ENCODE data around the gene PRR23E.

Gene PRR23E

DNA sequence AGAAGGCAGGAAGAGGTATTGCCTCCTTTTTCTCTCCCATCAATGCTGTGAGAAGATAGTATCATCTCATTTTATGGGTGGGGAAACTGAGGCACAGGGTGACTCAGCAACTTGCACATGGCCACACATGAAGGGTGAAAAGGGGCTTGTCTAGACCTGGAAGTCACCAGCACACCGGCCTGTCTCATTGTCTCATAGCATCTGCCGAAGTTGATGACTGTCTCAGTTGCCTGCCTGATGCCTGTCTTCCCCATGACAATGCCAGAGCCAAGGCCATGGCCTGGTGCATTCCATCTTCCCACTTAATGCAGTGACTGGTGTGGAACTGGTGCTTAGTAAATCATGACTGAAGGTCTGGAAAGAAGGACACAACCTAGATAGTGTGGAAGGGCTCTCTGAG, 27.9 kb upstream of the PRR23E start:
- DNase-seq (ENCODE audit: low read depth) = no peak

DNA sequence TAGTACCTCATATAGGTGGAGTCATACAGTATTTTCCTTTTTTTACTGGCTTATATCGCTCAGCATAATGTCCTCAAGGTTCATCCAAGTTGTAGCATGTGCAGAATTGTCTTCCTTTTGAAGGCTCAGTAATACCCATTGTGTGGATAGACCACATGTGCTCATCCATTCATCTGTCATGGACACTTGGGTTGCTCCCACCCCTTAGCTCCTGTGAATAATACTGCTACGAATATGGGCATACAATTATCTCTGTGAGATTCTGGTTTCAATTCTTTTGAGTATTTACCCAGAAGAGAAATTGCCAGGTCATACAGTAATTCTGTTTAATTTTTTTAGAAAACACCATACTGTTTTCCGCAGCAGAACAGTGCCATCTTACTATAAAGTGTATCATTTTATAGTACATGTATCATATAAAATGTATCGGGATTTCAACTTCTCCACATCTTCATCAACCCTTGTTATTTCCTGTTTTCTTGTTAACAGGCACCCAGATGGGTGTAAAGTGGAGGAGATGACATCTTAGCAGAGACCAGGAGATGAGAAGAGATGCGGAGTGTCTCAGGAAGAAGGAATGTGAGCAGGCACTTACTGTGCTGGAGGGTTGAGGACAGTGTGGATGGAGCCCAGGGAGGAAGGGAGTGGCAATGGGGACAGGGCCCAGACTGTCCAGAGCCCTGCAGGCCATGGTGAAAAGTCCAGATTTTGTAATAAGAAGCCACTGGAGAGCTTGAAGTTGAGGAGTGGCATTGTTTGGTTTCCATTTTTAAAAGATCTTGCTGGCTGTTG, 27.0 kb upstream of the PRR23E start:
- DNase-seq (ENCODE audit: low read depth) = no peak

DNA sequence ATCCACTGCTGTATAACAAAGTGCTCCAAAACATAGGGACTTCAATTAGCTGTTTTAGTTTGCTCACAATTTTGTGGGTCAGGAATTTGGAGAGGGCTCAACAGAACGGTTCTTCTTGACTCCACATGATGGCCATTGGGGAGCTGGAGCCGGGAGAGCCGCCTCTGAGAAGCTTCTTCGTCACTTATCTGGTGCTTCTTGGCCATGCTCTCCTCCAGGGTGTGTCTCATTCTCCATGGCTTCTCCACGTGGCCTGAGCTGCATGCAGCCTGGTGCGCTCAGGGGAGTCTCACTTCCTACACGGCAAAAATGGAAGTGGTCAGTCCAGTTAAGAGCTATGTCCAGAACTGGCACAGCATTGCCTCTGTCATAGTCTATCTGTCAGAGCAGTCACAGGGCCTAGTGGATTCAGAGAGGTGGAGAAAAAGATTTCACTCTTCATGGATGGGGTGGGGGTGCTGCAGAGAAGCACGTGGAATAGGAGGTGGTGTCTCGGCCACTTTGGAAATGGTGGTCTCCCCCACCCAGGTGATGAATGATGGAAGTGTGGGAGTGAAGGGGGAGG, 26.3 kb upstream of the PRR23E start:
- no peak for DNase-seq (ENCODE audit: low read depth)

DNA sequence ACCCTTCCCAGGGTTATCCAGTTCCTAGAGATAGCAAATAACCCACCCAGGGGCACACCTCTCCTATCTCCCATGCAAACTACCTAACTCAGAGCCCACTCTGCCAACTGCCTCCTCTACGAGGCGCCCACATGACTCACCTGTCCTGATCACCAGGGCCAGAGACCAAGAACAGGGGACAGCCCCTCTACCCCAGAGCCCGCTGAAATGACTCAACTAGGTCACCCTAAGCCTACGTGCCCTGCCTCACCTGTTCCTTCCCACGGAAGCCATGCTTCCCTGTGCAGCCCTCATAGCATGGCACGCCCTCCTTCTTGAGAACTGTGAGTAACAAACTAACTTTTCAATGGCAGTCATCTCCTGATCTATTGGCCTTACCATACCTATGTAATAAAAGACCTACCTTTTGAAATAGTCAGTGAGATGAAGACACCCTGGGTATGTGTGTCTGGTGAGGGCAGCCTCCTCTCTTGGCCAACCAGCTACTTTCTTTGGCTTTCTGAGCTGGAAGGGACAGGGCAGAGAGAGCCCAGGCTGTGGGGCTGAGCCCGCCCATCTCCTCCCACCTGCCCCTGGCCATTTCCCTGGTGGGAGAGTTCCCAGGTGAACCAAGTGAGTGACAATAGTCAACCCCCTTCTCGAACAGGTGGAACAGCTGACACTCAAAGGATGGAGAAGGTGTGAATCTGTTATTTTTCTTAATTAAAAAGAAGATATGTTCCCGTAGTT, 25.5 kb upstream of the PRR23E start:
- no peak for DNase-seq (ENCODE audit: low read depth)

DNA sequence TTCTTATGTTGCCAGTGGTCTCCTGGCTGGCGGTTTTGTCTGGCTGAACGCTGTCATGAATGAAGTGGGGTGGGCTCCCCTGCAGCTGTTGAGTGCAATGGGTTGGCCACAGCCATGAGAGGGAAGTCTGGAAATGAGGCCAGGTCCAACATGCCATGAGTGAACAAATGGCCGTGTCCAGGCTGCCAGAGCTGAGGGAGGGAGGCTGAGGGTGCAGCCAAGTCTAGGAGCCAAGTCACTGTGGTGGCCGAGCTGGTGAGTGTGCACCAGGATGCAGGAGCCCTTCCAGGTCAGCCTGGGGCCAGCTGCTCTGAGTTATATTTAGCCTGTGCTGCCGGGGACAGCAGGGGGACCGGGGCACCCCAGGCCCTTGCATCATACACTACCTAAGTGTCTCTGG, 24.7 kb upstream of the PRR23E start:
- DNase-seq (ENCODE audit: low read depth) = no peak

DNA sequence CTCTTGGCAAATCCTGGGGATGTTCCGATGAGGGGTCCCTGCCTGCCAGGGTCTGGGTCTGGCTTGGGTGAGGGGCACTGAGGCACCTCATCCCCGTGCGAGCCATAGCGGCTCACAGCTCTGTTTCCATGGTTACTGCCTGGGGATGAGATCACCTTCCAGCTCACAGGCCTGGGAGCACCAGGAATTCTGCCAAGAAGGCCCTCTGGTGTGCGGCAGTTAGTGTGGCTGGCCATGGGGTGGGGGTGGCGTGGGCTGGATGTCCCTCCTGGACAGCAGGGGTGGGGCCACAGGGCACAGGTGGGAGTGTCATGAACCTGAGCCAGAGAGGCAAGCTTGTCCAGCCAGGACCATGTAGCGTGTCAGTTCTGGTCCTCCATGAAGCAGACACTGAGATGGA, 22.1 kb upstream of the PRR23E start:
- DNase-seq (ENCODE audit: low read depth) = no peak

DNA sequence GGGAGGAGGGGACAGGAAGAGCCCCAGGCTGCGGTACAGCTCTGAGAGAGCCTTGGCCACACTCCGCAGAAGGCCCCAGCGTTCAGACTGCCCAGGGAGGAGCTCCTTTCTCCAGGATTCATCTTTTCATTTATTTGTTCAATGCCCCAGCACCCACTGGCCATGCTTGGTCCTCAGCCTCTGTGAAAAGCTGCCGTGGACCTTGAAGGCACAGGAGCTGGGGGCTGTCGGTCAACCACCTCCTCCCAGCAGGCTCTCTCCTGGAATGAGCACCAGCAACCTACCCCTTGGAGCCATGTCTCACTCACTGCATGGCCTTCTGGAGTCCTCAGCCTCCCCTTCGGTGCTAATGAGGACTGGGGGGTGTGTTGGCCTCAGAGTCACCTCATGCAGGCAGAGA, 21.6 kb upstream of the PRR23E start:
- DNase-seq (ENCODE audit: low read depth) = no peak

DNA sequence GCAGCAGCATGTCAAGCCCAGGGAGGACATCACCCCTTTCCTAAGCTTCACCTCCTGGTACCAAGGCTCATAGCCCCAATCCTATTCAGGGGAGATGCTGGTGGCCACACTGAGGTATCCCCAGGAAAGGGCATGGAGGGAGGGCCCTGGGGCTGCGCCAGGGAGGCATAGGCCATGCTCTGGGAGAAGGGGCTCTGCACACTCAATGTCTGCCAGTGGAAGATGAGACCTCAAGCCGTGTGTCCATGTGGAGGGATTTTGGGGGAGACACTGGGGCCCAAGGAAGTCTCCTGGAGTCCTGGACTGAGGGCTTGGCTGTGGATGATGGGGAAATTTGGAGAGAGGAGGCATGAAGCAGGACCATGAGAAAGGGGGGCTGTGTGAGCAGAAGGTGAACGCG, 21.2 kb upstream of the PRR23E start:
- no peak for DNase-seq (ENCODE audit: low read depth)

DNA sequence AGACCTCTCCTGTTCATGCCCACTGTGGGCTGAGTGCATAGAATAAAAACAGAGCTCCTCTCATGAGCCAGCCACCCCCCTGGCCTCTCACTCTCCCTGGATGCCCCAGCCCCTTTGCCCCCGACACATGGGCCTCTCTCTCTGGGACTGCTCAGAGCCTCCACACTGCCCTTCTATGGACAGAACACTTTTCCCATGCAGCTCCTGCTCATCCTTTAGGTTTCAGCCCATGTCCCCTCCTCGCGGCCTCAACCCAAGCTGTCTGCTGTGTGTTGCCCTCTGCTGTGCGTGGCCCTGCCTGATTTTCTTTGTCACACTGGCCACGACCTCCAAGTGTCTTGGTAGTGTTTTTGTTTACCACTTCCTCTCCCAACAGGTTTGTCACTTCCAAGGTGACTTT, 20.7 kb upstream of the PRR23E start:
- no peak for DNase-seq (ENCODE audit: low read depth)

DNA sequence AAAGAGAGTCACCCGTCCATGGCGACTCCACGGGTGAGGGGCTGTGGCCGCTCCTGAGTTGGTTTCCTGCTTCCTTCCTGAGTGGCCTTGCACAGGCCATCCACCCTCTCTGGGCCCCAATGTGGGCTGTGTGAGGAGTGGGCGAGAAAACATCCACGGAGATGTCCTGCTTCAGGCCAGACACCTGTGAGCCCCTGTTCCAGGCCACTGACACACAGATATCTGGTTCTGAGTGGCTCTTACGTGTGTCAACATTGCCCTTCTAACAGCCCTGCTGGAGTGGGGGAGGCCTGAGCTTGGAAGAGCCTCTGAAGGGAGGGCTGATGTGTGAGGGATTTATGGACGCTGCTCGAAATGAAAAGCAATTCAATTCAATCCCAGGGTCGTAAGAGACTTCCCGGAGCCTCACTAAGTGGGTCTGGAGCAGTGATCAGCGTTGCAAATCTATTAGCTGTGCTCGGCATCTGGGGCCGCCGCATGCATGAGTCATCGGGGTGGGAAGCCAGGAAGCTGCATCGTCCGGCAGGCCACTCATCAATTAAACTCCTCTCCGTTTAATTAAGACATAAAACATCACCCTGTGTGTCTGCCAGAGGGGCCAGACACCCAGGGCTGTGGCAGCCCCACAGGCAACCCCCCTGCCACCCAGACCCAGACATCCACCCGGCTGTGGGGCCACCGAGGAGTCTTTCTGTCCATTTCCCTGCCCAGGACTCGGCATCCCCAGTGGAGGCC, 20.0 kb upstream of the PRR23E start:
- DNase-seq (ENCODE audit: low read depth) = no peak

DNA sequence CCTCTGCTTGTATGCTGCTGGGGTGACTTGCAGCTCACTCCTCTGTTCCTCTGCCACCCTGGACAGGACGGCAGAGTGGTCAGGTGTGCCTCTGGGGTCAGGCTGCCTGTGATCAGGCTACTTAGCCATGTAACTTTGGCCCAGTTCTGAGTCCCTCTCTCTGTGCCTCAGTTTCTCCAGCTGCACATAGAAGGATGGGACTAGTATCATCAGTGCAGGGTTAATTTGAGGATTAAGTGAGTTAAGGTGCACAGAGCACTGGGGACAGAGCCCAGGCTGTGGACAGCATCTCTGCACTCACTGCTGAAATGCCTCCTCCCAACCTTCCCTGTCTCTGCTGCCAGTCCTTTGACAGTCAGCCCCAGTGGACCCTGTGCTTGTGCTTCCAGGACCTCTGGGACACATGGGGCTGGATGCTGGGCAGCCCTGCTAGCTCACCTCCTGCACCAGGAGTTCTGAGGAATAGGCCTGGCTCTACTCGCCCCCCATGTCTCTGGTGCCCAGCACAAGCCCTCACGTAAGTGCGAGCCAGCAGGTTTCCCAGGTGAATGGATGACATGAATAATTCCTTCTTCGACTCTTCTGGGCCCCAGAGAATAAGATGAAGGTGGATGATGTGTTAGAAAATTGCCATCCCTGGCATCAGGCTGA, 19.3 kb upstream of the PRR23E start:
- no peak for DNase-seq (ENCODE audit: low read depth)

DNA sequence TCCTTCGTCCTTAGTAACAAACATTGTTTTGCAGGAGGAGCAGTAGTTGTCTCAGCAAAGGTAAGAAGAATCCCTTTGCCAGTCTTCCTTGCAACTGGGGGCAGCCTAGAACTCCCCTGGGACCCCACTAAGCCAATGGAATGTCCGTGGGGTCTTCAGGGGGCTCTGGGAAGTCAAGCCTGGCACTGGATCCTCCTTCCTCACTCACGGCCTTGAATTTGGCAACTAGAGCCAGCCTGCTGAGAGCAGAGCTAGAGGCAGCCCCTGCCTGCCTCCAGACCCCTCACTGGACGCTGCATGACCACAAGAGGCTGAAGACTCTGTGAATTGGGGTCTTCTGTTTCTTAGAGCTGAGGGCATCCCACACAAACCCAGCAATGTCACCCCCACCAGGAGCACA, 18.6 kb upstream of the PRR23E start:
- DNase-seq (ENCODE audit: low read depth) = no peak

DNA sequence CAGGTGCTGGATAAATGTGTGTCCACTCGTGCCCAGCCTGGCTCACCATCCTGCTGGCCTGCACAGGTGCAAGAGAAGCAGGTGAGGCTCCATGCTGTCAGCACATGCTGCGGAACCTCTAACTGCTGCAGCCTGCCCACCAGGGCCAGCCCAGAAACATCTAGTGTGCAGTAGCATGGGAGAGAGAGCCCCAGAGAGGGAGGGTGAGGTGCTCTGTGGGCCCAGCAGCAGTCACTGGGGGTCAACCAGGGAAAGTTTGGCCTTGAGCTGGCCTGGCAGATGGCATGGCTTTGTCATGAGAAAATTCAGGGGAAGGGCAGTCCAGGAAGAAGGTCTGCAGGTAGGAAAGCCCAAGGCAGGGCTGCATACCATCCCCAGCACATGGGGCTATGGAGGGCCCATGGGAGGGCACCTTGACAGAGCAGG, 18.2 kb upstream of the PRR23E start:
- no peak for DNase-seq (ENCODE audit: low read depth)

DNA sequence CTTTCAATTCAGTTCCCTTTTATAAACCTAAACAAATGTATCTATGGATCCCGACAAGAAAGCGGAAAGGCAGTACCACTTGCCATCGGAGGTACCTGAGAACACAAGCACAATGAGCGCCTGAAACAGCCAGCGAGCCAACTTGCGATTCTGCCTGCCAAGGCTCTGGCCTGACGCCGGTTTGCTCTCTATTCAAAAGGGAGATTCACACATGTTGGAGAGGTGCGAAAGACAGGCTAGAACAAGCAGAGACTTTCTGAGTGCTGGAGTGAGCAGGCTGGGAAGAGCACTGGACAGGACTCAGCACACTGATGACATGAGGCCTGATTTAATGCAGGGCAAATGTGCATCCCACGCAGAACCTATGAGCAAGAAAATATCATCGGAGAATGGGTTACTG, 17.7 kb upstream of the PRR23E start:
- no peak for DNase-seq (ENCODE audit: low read depth)

DNA sequence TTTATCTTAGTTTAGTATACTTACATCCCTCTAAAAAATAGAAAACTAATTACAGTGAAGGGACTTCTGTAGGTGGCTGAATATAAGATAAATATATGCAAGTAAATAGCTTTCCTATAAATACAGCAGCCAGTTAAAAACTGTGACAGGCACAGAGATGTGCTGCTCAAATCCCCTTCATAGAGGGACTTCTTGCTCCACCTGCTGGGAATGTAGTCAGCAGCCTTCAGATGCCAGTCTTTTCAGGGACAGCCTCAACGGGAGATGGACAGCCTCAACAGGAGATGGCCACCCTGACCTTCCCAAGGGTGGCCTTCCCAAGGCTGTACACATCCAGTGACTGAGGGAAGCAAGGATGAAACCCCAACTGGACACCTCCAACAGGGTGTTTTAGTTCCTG, 15.7 kb upstream of the PRR23E start:
- no peak for DNase-seq (ENCODE audit: low read depth)

DNA sequence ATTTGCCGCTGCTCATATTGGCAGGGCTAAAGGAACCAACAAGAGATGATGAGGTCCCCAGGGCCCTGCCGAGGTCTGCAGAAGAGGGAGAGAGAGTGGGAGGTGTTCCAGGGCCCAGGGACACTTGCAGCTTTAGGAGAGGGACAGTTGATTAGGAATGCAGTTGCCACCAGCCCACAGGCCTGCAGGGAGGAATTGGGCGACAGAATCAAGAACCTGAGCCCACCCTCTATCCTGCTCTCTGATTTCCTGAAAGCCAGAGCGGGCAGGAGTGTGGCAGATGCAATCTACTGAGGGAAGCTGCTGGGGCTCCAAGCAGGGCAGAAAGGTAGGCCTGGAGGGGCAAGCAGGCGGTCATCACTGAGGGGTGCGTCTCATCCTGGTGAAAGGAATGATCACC, 12.1 kb upstream of the PRR23E start:
- no peak for DNase-seq (ENCODE audit: low read depth)

DNA sequence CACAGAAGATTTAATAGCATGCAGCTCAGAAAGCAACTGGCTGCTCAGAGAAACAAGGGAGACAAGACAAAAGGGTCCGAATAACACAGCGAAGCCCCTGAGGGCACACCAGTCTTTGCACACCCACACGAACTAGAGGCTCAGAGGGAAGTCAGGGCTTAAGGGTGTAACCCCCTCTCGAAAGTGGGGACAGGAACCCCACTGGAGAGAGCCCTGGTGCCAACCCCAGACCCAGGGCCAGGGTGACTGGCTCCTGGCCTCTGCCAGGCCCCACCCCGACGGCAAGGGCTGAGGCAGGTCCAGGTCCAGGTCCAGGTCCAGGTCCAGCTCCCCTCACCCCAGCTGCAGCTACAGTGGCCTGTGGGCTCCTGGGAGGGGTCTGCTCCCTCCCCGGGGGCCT, 10.5 kb upstream of the PRR23E start:
- no peak for DNase-seq (ENCODE audit: low read depth)

DNA sequence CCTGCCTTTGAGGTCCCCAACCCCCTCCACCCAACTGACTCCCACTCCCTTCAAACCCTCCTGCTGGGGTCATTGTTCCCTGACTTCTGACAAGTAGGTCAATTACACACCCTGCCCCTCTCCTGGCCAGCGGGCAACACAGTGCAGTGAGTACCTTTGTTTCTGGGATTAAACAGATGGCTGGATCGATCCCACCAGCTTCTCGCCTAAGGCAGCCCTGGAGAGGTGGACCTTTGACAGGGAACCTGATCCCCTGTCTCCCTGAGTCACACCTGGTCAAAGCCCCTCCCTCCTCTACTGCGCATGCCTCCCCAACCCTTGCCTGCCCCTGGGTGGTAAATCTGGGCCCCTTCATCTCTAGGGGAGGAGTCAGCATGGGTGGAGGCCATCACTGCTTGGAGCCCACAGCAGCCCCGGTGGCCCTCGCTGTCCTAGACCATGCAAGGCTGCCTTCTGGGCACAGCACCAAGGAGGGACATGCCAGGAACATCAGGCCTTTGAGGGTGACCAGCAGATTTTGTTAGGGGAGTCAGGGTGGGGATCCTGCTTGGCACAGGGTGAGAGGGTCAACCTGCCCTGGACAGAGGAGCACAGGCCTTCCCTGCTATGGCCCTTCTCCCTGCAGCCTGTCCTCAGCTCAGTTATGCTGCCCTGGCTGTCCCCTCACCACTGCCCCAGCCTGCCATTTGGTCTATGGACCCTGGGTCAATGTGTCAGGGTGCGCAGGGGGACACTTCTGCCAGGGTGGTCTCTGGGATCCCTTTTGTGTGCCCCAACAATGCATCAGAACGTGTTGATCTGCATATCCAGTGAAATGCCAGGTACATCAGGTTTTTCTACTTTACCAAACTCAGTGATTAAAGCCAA, 9.8 kb upstream of the PRR23E start:
- no peak for DNase-seq (ENCODE audit: low read depth)

DNA sequence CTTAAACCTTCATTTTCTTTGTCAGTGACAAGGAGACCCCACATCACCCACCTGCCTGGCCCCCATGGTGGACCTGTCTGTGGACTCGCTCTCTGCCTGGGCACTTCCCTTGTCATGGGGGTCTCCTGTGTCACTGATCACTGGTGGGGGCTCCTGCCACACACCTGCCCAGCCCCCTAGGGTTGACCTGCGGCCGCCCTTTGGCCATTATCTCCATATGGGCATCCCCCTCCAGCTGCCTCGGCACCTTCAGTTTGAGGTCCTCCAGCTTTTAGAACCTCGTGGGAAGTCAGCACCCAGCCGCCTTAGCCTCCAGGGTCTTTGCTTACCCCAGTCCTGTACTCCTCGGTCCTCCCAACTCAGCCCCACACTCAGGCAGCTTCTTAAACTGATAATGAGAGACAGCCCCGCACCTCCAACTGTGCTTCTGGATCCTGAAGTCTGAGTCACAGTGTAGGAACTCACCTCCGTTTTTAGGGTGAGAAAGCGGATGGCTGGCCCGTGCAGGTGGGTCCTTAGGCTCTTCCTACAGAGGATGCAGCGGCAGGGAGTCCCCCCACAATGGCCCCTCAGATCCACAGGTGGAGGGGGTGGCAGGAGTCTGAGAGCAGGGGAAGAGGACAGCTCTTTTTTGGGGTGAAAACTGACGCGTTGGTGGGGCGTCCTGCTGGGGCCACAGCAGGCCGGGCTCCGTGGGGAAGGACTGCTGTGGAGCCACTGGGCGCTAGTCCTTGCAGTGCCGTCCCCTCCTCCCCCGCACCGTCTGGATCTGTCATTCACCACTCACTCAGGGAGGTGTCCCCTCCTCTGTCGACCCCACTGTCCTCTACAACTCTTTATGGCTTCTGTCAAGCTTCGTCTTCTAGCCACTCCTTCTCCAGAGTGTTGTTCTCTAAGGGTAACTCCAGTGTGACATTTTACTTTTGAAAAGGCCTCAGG, 8.7 kb upstream of the PRR23E start:
- DNase-seq (ENCODE audit: low read depth) = no peak

DNA sequence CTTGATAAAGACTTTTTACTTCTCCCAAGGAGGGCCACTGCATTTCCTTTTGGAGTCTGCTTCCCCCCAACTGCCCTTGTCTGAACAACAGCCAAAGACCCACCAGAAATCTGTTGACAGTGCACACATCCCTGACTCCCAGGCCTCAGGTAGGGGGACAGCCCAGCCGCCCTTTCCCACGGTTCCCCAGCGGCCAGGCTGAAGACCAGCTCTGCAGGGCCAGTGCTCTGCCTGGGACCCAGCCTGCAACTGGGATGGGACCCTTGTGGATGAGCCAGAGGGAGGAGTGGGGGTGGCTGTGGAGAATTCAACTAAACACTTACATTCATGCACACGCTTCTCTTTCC, 8.1 kb upstream of the PRR23E start:
- no peak for DNase-seq (ENCODE audit: low read depth)

Measured in stimulated activated CD8-positive, alpha-beta memory T cell treated with anti-CD3 and anti-CD28 coated beads, Interleukin-12 subunit alpha, Interleukin-12 subunit beta, amount 100 ng/mL, for 1 hour (primary cell).